ENCODE results near the gene SH2B2.

Gene SH2B2

GRCh38 chr7:102286237-102287110, at the start of gene SH2B2:
Gene SH2B2, plus strand, starts transcription at chr7:102286868. Its CDS starts 13,683 bp downstream, at chr7:102300551.
- DNase-seq = peak; percentile 43

- no peak for DNase-seq
Measured at GRCh38 chr7:102239206-102239820, 47.4 kb upstream of the SH2B2 start.

- no peak for DNase-seq
Measured at GRCh38 chr7:102241431-102241830, 45.2 kb upstream of the SH2B2 start.

GRCh38 chr7:102244601-102245000, 42.1 kb upstream of the SH2B2 start:
- no peak for DNase-seq

GRCh38 chr7:102248081-102248455, 38.6 kb upstream of the SH2B2 start:
- DNase-seq = no peak

GRCh38 chr7:102248456-102249395, 37.9 kb upstream of the SH2B2 start:
- no peak for DNase-seq

- DNase-seq = no peak
Measured at GRCh38 chr7:102251531-102252365, 34.9 kb upstream of the SH2B2 start.

- DNase-seq = no peak
Measured at GRCh38 chr7:102252366-102252982, 34.2 kb upstream of the SH2B2 start.

- no peak for DNase-seq
Measured at GRCh38 chr7:102253066-102253972, 33.3 kb upstream of the SH2B2 start.

GRCh38 chr7:102253973-102254370, 32.7 kb upstream of the SH2B2 start:
- no peak for DNase-seq

- no peak for DNase-seq
Measured at GRCh38 chr7:102254521-102254920, 32.1 kb upstream of the SH2B2 start.

GRCh38 chr7:102255501-102255900, 31.2 kb upstream of the SH2B2 start:
- DNase-seq = no peak

GRCh38 chr7:102255916-102256315, 30.8 kb upstream of the SH2B2 start:
- DNase-seq = no peak

GRCh38 chr7:102258073-102258748, 28.5 kb upstream of the SH2B2 start:
- DNase-seq = no peak

GRCh38 chr7:102258749-102259107, 27.9 kb upstream of the SH2B2 start:
- DNase-seq = no peak

GRCh38 chr7:102260856-102261255, 25.8 kb upstream of the SH2B2 start:
- no peak for DNase-seq

GRCh38 chr7:102261451-102261850, 25.2 kb upstream of the SH2B2 start:
- no peak for DNase-seq

- no peak for DNase-seq
Measured at GRCh38 chr7:102262546-102262945, 24.1 kb upstream of the SH2B2 start.

GRCh38 chr7:102264367-102264891, 22.2 kb upstream of the SH2B2 start:
- DNase-seq = no peak

- no peak for DNase-seq
Measured at GRCh38 chr7:102266541-102266940, 20.1 kb upstream of the SH2B2 start.

Measured in NCI-H510A (cell line).